HS-27A (cell line): ENCODE measurements around the gene CHCHD2.
A peak's percentile ranks its signal among the peaks of the same experiment; 100 is the strongest.
"Not testable (repeated sequence)": the region's sequence is repeated elsewhere in the genome, so short reads cannot be mapped to it uniquely, and the experiment has no call there.

Experiments
- DNase-seq: peaks from one replicate; pipeline ENCODE4 v3.0.0-alpha.2; 2012; ENCODE audit warnings: low read depth, missing footprints

The CHCHD2 gene, protein sequence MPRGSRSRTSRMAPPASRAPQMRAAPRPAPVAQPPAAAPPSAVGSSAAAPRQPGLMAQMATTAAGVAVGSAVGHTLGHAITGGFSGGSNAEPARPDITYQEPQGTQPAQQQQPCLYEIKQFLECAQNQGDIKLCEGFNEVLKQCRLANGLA

DNA sequence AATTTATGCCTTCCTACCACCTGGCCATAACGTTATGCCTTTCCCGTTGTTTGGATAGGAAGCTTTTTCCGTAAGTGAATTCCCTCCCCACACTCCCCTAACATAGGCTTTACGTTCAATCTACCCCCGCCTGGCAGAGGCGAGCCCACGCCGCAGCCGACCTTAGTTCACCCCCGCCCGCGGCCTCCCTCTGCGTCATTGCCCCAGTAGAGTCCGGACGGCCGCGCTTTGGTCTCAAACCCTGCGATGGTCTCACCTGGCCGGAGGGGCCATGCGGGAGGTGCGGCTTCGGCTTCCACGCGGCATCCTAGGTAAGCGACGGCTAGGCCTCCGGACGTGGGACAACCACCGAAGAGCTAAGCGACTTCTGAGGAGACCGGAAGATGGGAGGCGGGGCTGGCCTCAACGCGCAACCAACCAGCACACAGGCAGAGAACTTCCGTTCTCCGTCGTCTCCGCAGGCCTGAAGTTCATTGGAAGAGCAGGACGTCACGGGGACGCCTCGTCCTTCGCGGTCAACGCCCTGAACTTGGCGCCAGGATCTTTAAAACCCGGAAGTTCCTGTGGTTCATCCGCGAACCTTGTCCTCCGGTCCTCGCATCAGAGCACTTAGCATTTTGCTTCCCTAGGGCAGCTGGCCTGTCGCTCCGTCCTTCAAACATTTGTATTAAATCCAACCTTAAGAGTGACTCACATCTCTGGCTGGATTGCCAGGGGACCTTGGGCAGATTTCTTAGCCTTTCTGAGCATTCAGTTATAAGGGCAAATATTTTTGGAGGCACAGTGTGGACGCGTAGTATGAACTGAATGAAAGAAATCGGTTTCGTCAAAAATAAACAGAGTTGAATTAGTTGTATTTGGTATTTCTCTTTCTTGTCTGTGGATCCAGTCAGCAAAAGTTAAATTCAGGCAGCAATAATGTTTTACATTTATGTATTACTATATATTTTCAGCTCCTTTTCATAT, at the start of gene CHCHD2:
TSS of gene CHCHD2 (minus strand) at position 369 of the 966 bp plus-strand sequence. CDS start at position 306, 63 bp downstream.
- DNase-seq: peak; percentile 98

DNA sequence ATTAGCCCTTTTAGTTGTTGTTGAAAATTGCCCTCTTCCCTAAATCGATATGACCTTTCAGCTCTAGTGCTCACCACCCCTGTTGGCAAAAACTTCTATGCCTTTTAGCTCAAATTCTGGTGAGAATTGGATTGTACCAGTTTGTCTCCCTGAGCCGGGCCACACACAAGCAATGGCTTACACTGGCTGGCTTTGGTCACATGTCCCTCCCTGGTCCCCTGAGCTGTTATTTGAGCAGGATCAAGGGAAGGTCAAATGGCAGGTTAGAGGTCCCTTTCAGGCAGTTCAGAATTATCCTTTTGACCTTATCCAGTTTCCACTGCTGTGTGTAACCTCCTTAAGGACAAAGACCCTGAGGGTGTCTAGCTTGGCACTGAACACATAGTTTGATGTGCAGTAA, 24.8 kb upstream of the CHCHD2 start:
- not testable (repeated sequence) for DNase-seq

DNA sequence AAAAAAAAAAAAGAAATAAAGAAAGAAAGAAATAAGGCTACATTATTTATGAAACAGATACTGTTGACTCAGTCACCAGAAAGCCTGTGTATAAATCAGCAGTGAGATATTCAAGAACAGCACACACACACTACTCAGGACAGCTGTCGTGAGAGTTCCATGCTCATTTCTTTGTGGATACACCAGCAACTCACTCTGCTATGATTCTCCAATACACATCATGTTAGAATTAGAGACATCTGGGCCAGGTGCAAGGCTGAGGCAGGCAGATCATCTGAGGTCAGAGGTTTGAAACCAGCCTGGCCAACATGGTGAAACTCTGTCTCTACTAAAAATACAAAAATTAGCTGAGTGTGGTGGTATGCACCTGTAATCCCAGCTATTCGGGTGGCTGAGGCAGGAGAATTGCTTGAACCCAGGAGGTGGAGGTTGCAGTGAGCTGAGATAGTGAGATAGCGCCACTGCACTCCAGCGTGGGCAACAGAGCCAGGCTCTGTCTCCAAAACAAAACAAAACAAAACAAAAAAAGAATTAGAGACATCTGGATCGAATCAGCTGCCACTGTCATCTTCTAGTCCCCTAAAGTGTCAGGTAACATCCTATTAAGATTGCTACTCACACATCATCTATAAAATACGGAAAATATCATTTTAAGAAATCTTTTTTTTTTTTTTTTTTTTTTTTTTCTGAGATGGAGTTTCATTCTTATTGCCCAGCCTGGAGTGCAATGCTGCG, 21.1 kb upstream of the CHCHD2 start:
- DNase-seq: no peak

DNA sequence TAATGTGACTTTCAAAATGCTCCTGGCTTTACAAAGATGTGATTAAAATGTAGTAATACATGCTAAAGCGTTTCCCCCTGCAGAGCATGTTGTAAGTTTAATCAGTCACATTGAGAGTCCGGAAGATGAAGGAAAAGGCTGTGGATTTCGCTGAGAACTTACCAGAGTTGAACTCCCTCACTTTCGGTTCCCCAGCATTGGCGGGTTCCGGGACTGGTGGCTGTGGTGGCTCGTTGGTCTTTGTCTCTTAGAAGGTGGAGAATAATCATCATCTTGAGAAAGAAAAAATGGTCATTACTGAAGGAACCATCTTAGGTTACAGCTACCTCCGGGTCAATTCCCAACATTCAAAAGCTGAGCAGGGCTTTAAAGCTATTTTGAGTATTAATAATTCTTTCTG, 19.6 kb upstream of the CHCHD2 start:
- no peak for DNase-seq

DNA sequence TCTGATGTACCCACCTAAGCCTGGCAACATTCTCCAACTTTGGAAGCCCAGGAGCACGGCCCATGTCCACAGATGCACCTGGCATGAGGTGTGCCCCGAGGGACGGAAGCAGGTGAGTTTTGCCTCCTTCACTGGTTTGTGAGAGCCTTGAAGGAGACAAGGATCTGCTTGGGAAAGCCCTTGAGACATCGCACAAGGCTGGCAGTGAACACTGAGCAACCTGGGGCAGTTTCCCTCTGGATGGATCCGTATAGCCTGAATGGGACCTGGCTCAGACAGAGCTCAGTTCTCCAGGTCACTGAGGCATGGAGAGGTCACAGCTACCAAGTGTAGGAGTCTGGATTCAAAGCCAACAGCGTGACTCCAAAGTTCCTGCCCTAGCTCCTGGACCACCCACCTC, 18.7 kb upstream of the CHCHD2 start:
- DNase-seq: no peak

DNA sequence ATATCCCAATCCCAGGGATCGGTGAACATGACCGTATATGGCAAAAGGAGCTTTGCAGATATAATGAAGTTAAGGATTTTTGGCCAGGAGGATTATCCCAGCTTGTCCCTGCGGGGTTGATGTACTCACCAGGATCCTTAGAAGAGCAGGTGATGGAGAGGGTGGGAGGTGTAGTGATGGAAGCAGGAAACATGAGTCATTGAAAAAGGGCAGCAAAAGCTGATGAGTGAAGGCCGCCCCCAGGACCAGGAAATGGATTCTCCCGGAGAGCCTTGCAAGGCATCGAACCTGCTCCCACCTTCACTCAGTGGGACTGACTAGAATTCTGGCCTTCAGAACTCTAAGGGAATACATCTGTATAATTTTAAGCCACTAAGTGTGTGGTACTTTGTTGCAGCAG, 15.2 kb upstream of the CHCHD2 start:
- no peak for DNase-seq

DNA sequence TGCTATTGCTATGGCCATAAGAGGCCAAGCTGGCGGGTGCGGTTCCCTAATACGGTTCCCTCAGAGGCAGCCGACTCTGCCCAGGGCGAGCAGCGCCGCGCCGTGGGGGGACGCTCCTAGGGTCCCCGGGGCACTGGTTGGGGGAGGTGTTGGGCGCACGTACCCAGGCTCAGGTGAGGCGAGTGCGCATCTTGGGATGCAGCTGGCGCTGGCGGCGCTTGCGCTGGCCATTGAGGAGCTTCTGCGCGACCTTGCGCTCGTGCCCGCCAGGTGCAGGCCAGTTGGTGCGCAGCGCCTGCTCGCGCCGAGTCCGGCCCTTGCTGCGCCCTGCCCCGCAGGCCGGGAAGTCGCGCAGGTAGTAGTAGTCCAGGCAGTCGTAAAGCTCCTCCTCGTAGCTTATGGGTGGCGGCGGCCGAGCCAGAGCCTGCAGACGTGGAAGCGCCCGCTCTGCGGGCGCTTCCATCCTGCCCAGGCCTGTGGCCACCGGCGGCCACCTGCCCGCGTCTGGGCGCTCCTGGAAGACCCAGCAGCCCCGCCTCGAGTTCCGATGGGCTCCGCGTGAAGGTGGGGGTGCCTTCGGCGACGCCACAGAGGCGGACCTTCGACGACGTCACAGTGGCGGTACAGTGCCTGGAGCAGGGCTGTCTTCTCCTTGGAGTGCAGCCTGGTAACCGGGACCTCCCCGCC, 9.7 kb upstream of the CHCHD2 start, which contains the start of gene NUPR2:
TSS of gene NUPR2 (minus strand) at position 566 of the 687 bp plus-strand sequence. CDS start at position 463, 103 bp downstream.
- DNase-seq: no peak

DNA sequence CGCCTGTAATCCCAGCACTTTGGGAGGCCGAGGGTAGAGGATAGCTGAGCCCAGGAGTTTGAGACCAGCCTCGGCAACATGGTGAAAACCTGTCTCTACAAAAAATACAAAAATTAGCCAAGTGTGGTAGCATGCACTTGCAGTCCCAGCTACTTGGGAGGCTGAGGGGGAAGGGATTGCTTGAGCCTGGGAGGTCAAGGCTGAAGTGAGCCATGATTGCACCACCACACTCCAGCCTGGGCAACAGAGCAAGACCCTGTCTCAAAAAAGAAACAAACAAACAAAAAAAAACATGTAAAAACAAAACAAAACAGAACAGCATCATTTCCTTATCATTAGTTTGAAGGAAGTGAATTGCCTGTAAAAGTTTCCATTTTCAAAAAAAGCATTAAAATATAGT, 6.0 kb upstream of the CHCHD2 start:
- DNase-seq: not testable (repeated sequence)

DNA sequence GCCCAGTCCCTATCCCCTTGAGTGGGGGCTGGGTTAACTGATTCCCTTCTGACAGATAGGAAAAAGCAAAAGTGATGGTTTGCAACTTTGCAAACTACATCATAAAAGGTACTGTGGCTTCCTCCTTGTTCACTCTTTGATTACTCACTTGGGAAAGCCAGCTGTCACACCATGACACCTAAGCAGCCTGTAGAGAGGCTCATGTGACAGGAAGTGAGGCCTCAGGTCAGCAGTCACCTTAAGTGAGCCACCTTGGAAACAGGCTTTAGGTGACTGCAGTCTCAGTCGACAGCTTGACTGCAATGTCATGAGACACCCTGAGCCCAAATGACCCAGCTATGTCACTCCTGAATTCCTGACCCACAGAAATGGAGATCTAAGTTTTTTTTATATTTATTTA, 4.3 kb upstream of the CHCHD2 start:
- no peak for DNase-seq

DNA sequence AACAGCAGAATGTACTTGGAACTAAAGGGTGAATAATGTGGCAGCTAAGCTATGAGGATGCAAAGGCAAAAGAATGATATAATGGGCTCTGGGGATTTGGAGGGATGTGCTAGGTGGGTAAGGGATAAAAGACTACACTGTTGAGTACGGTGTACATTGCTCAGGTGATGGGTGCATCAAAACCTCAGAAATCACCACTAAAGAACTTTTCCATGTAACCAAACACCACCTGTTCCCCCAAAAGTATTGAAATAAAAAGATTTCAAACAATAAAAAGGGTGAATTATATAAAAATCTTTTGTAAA, 1.6 kb upstream of the CHCHD2 start:
- DNase-seq: no peak

DNA sequence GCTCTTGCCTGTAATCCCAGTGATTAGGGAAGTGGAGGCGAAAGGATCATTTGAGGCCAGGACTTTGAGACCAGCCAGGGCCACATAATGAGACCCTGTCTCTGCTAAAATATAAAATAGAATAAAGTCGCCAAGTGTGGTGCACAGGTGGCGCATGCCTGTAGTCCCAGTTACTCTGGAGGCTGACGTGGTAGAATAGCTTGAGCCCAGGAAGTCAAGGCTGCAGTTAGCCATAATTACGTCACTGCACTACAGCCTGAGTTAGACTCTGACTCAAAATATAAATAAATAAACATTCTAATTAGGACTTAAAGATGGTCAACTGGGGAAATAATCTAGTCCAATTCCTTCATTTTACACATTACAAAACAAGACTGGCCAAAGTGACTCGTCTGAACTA, 768 bp downstream of the CHCHD2 start:
- DNase-seq: no peak

DNA sequence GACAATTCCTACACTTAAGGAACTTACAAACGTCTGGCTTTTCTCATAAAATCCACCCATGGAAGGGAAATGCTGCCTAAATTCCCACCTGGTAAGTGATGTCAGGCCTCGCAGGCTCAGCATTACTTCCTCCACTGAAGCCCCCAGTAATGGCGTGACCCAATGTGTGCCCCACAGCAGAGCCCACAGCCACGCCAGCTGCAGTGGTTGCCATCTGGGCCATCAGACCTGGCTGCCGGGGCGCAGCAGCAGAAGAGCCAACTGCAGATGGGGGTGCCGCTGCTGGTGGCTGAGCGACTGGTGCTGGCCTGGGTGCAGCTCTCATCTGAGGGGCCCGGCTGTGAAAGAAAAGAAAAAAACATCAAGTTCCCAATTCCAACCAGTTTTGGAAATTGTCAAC, 2.1 kb downstream of the CHCHD2 start:
- not testable (repeated sequence) for DNase-seq

DNA sequence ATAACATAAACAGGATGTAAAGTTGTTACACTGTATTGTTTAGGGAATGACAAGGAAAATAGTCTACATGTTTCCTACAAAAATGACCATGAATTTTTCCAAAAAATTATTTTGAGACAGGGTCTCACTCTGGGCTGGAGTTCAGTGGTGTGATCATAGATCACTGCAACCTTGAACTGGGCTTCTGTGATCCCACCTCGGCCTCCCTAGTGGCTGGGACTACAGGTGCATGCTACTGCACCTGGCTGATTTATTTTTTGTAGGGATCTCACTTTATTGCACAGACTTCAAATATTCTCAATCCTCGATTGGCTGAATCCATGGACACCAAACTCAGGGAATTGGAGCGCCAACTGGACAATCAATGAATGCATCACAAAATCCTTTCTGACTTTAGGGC, 6.6 kb downstream of the CHCHD2 start:
- DNase-seq: no peak

DNA sequence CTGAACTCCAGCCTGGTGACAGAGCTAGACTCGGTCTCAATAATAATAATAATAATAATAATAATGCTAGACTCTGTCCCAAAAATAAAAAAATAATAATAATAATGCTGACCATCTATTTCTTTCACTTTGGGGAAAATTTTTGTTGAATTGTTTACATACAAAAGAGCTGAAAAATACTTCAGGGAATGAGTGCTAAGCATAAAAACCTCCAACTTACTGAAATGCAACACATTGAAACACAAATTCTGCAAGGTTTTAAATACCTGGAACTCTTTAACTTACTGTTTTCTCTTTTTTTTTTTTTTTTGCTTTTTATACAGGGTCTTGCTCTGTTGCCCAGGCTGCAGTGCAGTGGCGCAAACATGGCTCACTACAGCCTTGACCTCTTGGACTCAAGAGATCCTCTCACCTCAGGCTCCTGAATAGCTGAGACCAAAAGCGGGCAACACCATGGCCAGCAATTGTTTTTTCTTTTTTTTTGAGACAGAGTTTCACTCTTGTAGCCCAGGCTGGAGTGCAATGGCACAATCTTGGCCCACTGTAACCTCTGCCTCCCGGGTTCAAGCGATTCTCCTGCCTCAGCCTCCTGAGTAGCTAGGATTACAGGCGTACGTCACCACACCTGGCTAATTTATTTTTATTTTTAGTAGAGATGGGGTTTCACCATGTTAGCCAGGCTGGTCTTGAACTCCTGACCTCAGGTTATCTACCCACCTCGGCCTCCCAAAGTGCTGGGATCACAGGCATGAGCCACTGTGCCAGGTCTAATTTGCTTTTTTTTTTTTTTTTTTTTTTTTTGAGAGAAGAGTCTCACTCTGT, 7.9 kb downstream of the CHCHD2 start:
- DNase-seq: not testable (repeated sequence)

DNA sequence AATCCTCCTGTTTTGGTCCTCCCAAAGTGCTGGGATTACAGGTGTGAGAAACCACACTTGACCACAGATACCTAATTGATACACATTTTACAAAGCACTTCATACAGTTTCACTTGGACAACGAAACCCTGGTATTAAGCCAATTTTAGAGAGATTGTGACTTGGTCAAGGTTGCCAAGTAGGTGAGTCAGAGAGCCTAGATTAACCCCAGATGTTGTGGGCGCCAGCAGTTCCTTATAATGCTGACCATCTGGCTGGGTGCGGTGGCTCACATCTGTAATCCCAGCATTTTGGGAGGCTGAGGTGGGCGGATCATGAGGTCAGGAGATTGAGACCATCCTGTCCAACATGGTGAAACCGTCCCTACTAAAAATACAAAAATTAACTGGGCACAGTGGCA, 8.6 kb downstream of the CHCHD2 start:
- no peak for DNase-seq

DNA sequence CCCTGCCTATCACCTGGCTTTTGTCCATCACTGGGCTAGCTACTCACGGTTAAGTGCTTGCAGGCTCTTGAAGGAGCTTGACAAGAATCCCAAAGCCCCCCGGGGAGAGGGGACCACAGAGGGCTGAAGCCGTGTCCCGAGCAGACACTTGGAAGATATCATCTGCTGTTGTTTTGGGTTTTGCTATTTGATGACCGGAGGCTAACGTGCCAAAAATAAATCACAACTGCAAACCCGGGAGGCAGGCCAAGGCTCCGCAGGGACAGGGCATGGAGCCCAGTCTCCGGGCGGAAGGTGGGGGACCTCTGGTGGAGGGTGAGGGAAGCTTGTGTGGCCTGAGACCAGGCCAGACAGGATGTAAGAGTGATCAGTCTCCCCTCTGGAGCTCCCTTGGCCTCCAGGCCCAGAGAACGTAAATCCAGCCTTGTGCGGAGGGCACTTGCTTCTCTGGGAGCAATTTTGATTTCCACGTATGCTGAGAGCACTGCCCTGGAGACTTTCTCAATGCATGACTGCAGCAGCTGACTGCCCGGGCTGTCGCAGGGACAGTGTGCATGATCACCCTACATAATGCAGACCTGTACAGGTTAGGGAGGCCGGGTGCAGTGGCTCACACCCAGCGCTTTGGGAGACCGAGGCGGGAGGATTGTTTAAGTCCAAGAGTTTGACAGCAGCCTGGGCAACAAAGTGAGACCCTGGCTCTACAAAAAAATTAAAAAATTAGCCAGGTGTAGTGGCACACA, 13.3 kb downstream of the CHCHD2 start, which contains the start of gene PHKG1:
TSS of gene PHKG1 (minus strand) at position 164 of the 743 bp plus-strand sequence. CDS start 4,011 bp downstream, outside the sequence.
- DNase-seq: no peak

DNA sequence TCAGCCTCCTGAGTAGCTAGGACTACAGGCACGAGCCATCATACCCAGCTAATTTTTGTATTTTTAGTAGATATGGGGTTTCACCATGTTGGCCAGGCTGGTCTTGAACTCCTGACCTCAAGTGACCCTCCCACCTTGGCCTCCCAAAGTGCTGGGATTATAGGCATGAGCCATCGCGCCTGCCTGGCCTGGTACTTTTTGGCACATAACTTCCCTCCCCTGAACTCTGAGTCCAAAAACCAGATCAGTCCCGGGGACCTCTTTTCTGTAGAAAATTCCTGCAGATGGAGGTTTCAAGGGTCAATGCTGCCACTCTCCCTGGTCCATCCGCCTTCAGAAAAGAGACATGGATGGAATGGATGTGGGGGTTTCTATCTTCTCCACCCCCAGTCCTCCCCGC, 13.9 kb downstream of the CHCHD2 start:
- DNase-seq: not testable (repeated sequence)

DNA sequence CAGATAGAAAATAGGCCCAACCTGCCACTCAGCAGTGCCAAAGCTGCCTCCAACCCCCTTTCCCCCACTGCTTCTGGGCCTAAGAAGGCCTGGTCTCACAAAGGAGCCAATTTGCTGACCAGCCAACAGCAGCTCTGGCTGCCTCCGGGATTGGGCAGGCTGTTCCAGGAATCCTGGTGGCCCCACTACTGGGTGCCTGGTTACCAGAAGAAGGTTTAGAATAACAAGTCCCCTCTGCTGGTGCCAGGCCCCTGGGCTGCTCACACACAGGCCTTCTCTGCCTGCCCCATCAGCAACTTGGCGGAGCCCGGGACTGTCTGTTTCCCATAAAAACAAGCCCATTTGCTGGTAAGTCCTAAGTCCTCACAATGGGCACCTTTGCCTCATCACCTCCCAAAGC, 14.7 kb downstream of the CHCHD2 start:
- DNase-seq: no peak

DNA sequence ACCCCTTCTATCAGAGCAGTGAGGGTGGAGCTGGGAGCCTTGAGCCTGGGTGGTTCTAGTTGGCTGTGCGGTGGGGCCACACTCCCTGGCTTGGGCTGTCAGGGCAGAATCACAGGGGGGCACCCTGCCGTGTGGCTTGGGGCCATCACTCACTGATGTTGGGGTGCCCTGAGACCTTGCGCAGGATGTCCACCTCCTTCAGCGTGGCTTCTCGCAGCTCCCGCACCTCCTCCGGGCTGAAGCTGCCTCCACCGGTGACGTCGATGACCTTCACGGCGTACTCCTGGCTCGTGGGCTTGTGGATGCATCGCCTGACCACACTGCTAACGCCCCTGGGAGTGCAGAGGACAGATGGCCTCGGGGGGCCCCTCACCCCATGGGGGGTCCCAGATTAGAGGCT, 18.8 kb downstream of the CHCHD2 start:
- DNase-seq: no peak

DNA sequence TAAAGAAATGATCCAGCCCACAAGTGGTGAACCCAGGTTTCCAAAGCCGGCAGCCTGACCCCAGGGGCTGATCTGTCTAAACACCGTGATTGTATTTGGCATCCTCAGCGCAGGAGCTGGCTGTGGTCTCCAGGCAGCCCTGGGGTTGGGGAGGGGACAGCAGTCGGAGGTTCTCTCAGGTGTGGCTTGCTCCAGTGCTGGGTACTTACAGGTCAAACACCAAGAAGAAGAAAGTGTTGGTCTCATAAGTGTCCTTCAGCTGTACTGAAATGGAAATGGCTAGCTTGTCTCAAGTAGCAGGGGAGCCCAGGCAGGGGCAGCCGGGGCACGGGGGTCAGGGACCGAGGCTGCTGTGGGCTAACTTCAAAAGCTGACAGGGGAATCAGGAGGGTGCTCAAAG, 19.5 kb downstream of the CHCHD2 start:
- no peak for DNase-seq
